ENCODE data around the gene EP300.

Gene EP300

DNA sequence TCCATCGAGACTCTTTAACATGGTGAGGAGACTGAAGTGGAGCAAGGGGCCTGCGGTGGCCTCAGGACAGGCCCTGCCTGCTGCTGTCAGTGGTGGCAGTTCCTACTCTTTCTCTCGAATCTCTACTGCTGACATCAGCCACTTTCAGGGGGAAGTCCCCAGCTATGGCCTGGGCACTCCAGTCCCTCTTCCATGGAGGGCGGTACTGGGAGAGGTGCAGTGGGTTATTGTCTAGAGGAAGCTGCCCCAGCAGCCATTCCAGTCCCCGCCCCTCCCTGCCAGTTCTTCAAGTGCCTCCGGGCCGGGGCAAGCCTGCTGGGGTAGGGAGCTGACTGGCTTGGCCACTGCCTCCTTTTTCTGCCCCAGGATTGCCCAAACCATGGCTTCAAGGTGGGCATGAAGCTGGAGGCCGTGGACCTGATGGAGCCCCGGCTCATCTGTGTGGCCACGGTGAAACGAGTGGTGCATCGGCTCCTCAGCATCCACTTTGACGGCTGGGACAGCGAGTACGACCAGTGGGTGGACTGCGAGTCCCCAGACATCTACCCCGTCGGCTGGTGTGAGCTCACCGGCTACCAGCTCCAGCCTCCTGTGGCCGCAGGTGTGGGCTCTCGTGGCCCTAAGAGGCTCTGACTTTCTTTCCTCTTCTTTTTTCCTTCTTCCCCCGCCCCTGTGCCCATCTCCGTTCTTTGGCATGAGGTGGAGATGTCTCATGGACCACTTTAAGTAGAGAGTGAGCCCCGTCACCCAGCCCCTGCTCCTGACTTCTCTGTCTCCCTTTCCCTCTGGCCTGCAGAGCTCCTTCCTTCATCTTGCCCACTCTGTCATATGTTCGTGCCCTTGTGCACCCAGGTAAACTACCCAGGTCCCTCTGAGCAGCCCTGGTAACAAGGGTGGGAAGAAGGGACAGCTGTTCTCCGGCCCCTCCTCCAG is 134.6 kb downstream of the EP300 start:
- ChIA-PET CTCF (interaction anchor here (0.9 to 6.1 kb wide), 2 partner anchors 10 to 28 kb away, joined by 3 to 31 read pairs; no protein-coding TSS in a partner anchor), POLR2A (interaction anchor here (0.5 kb wide), 1 partner anchor 274 kb away, joined by 5 read pairs; no protein-coding TSS in a partner anchor)
- DNase-seq (ENCODE audit: extremely low spot score) = no peak
- TF ChIP-seq, protein P1, sequence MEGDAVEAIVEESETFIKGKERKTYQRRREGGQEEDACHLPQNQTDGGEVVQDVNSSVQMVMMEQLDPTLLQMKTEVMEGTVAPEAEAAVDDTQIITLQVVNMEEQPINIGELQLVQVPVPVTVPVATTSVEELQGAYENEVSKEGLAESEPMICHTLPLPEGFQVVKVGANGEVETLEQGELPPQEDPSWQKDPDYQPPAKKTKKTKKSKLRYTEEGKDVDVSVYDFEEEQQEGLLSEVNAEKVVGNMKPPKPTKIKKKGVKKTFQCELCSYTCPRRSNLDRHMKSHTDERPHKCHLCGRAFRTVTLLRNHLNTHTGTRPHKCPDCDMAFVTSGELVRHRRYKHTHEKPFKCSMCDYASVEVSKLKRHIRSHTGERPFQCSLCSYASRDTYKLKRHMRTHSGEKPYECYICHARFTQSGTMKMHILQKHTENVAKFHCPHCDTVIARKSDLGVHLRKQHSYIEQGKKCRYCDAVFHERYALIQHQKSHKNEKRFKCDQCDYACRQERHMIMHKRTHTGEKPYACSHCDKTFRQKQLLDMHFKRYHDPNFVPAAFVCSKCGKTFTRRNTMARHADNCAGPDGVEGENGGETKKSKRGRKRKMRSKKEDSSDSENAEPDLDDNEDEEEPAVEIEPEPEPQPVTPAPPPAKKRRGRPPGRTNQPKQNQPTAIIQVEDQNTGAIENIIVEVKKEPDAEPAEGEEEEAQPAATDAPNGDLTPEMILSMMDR (IDR thresholded peaks at IDR 0.05; ENCODE audit: control extremely low read depth, extremely low read depth, low read depth, missing control alignments) = no peak

DNA sequence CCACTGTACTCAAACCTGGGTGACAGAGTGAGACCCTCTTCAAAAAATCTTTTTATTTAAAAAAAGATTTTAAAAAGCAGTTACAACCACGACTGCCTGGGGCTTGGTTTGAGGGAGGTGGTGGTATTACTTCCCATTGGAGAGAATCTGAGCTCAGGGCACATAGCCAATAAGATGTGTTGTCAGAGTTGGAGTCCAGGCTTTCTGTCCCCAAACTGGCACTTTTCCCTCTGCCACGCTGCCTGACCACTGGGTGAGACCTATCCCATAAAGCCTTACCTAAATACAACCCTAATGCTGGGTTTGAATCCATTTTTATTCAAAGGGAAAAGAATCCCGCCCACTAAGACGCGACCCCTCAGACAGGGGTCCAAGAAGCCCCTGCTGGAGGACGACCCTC is 136.8 kb downstream of the EP300 start:
- no peak for DNase-seq (ENCODE audit: extremely low spot score)
- TF ChIP-seq, protein P1 (IDR thresholded peaks at IDR 0.05; ENCODE audit: control extremely low read depth, extremely low read depth, low read depth, missing control alignments) = no peak
- ChIA-PET CTCF (interaction anchor here (6.1 kb wide), 1 partner anchor 8 kb away, joined by 31 read pairs; no protein-coding TSS in a partner anchor), POLR2A (no interaction called here)

Data from GM10248 (cell line).